HepG2 (cell line): ENCODE data around the gene RAC3. TPM values are rescaled to one million over a fixed set of nuclear protein-coding genes. Genes with fewer than 3 reads are reported as not detected.

Source experiments
- AGO1 ChIP-seq: fragments of 200-400 bp; formaldehyde crosslinking; IDR thresholded peaks from 2 replicates; pipeline ENCODE4 v1.6.1; 2017; ENCODE audit warnings: mild to moderate bottlenecking, low read depth, low read length, moderate library complexity; ENCODE audit not compliant: poor library complexity, severe bottlenecking
- FIP1L1 ChIP-seq: fragments of 200-400 bp; formaldehyde crosslinking; IDR thresholded peaks from 2 replicates; pipeline ENCODE4 v1.6.1; 2018; ENCODE audit warnings: low read depth, mild to moderate bottlenecking, low read length, moderate library complexity, borderline replicate concordance; ENCODE audit not compliant: insufficient read depth
- GABPB1 ChIP-seq: IDR thresholded peaks from 2 replicates; pipeline ENCODE4 v1.6.1; 2016; ENCODE audit warnings: mild to moderate bottlenecking, missing genetic modification reagents, moderate library complexity, missing compliant biosample characterization
- JUNB ChIP-seq: sonication (generic); formaldehyde crosslinking; IDR thresholded peaks from 2 replicates; pipeline ENCODE4 v1.8.0; 2022; ENCODE audit warnings: missing genetic modification reagents, mild to moderate bottlenecking, borderline replicate concordance
- KLF9 ChIP-seq: IDR thresholded peaks from 2 replicates; pipeline ENCODE4 v1.6.1; 2016; ENCODE audit warnings: low read depth
- MAZ ChIP-seq, 2 experiments: sonication (generic) in 1 of 2; formaldehyde crosslinking in 1 of 2; IDR thresholded peaks; 2 replicates each; pipeline versions ENCODE4 v1.5.0 to v1.6.1; 2012 to 2020; ENCODE audit warnings: low read depth in 2 of 2, mild to moderate bottlenecking in 2 of 2, borderline replicate concordance in 1 of 2, improper control_type of control experiment in 1 of 2, low read length in 1 of 2, missing genetic modification reagents in 1 of 2, moderate library complexity in 1 of 2
- MEIS2 ChIP-seq: sonication (generic); formaldehyde crosslinking; IDR thresholded peaks from 2 replicates; pipeline ENCODE4 v1.9.0; 2021; ENCODE audit warnings: mild to moderate bottlenecking, missing genetic modification reagents
- MNT ChIP-seq: fragments of 450-650 bp; IDR thresholded peaks from 2 replicates; pipeline ENCODE4 v1.6.1; 2016
- NFKB2 ChIP-seq: sonication (generic); formaldehyde crosslinking; IDR thresholded peaks from 2 replicates; pipeline ENCODE4 v1.4.0; 2020; ENCODE audit warnings: missing genetic modification reagents, borderline replicate concordance
- SALL1 ChIP-seq: sonication (generic); formaldehyde crosslinking; IDR thresholded peaks from 2 replicates; pipeline ENCODE4 v1.8.0; 2022; ENCODE audit warnings: mild to moderate bottlenecking, missing genetic modification reagents
- THAP11 ChIP-seq: IDR thresholded peaks from 2 replicates; pipeline ENCODE4 v1.6.1; 2016; ENCODE audit warnings: missing biosample characterization, missing genetic modification reagents
- YY1 ChIP-seq: IDR thresholded peaks from 2 replicates; pipeline ENCODE4 v1.6.1; 2011; ENCODE audit warnings: low read length, low read depth, moderate library complexity, mild to moderate bottlenecking; ENCODE audit not compliant: insufficient read depth, insufficient replicate concordance
- ZFX ChIP-seq: sonication (generic); formaldehyde crosslinking; IDR thresholded peaks from 2 replicates; pipeline ENCODE4 v1.4.0; 2020; ENCODE audit warnings: mild to moderate bottlenecking, low read depth, missing genetic modification reagents, moderate library complexity
- ZNF639 ChIP-seq: conservative IDR thresholded peaks from 2 replicates; pipeline ENCODE4 v1.6.1; 2018; ENCODE audit warnings: missing genetic modification reagents
- ZNF841 ChIP-seq: sonication (generic); formaldehyde crosslinking; IDR thresholded peaks from 2 replicates; pipeline ENCODE4 v1.8.1; 2023; ENCODE audit warnings: missing genetic modification reagents, borderline replicate concordance
- polyA plus RNA-seq, 8 experiments: library from polyadenylated mRNA; depleted of rRNA in 3 of 8; stranded (reverse) in 7 of 8; unstranded in 1 of 8; fragments of >200 nt; fragmentation: Illumina TruSeq in 4 of 8; extraction: Trizol in 4 of 8; gene quantifications; 2 replicates each; pipeline versions ENCODE4 v1.2.1 to v1.2.3, GENCODE V29; 2011 to 2016; ENCODE audit warnings: low read depth in 4 of 8, missing spikeins in 1 of 8, mixed read lengths in 1 of 8; ENCODE audit not compliant: insufficient read depth in 1 of 8
- total RNA-seq, 5 experiments: library from RNA; depleted of rRNA; stranded (reverse); fragments of >200 nt; fragmentation: Illumina TruSeq; extraction: Trizol; gene quantifications; 2 replicates each; pipeline ENCODE4 v1.2.3, GENCODE V29; 2016; ENCODE audit warnings: low read depth in 1 of 5
- TF ChIP-seq, protein P1 (sequence below): sonication (generic); formaldehyde crosslinking; IDR thresholded peaks from 2 replicates; pipeline ENCODE4 v1.5.0; 2020; ENCODE audit warnings: mild to moderate bottlenecking, missing genetic modification reagents
- TF ChIP-seq, protein P2 (sequence below): sonication (generic); formaldehyde crosslinking; IDR thresholded peaks from 2 replicates; pipeline ENCODE4 v1.8.0; 2022; ENCODE audit warnings: mild to moderate bottlenecking, missing genetic modification reagents; ENCODE audit not compliant: insufficient replicate concordance
- TF ChIP-seq, protein P3 (sequence below): IDR thresholded peaks from 2 replicates; pipeline ENCODE4 v1.6.1; 2016; ENCODE audit warnings: low read depth, control low read depth

Gene RAC3
- total and polyA plus RNA-seq, 2 of the 13 experiments (the other 11 are each of a cell fraction or from before 2014, with no cell fraction given) = 10.5 to 21.3 TPM

- TF ChIP-seq, protein P1, sequence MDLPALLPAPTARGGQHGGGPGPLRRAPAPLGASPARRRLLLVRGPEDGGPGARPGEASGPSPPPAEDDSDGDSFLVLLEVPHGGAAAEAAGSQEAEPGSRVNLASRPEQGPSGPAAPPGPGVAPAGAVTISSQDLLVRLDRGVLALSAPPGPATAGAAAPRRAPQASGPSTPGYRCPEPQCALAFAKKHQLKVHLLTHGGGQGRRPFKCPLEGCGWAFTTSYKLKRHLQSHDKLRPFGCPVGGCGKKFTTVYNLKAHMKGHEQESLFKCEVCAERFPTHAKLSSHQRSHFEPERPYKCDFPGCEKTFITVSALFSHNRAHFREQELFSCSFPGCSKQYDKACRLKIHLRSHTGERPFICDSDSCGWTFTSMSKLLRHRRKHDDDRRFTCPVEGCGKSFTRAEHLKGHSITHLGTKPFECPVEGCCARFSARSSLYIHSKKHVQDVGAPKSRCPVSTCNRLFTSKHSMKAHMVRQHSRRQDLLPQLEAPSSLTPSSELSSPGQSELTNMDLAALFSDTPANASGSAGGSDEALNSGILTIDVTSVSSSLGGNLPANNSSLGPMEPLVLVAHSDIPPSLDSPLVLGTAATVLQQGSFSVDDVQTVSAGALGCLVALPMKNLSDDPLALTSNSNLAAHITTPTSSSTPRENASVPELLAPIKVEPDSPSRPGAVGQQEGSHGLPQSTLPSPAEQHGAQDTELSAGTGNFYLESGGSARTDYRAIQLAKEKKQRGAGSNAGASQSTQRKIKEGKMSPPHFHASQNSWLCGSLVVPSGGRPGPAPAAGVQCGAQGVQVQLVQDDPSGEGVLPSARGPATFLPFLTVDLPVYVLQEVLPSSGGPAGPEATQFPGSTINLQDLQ (CRISPR knock-in tag) = peak; percentile 75; the same call in 1 of the 2 replicates
- TF ChIP-seq FIP1L1 (no peak), NFKB2 (CRISPR knock-in tag) (0 out of 2 replicates have a peak, but pooled peaks have one; percentile 2), MNT (no peak), ZNF841 (CRISPR knock-in tag) (no peak), KLF9 (CRISPR knock-in tag) (no peak), ZNF639 (CRISPR knock-in tag) (peak; percentile 57; the same call in 1 of the 2 replicates), GABPB1 (CRISPR knock-in tag) (peak; percentile 93), JUNB (CRISPR knock-in tag) (no peak), MEIS2 (CRISPR knock-in tag) (peak; percentile 21; the same call in 1 of the 2 replicates), ZFX (CRISPR knock-in tag) (peak; percentile 65; the same call in 1 of the 2 replicates), AGO1 (peak; percentile 79), THAP11 (CRISPR knock-in tag) (peak; percentile 90), SALL1 (CRISPR knock-in tag) (peak; percentile 31; the same call in 1 of the 2 replicates), YY1 (peak; percentile 70), MAZ (IDR thresholded peaks at IDR 0.05; ENCODE audit: borderline replicate concordance, low read depth, low read length) (peak; percentile 84), MAZ (CRISPR knock-in tag; IDR thresholded peaks at IDR 0.05; ENCODE audit: low read depth) (peak; percentile 82)
- TF ChIP-seq, protein P2, sequence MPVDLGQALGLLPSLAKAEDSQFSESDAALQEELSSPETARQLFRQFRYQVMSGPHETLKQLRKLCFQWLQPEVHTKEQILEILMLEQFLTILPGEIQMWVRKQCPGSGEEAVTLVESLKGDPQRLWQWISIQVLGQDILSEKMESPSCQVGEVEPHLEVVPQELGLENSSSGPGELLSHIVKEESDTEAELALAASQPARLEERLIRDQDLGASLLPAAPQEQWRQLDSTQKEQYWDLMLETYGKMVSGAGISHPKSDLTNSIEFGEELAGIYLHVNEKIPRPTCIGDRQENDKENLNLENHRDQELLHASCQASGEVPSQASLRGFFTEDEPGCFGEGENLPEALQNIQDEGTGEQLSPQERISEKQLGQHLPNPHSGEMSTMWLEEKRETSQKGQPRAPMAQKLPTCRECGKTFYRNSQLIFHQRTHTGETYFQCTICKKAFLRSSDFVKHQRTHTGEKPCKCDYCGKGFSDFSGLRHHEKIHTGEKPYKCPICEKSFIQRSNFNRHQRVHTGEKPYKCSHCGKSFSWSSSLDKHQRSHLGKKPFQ (CRISPR knock-in tag) = peak; percentile 41
- TF ChIP-seq, protein P3, sequence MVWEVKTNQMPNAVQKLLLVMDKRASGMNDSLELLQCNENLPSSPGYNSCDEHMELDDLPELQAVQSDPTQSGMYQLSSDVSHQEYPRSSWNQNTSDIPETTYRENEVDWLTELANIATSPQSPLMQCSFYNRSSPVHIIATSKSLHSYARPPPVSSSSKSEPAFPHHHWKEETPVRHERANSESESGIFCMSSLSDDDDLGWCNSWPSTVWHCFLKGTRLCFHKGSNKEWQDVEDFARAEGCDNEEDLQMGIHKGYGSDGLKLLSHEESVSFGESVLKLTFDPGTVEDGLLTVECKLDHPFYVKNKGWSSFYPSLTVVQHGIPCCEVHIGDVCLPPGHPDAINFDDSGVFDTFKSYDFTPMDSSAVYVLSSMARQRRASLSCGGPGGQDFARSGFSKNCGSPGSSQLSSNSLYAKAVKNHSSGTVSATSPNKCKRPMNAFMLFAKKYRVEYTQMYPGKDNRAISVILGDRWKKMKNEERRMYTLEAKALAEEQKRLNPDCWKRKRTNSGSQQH = 0 out of 2 replicates have a peak, but pooled peaks have one; percentile 51
Measured at GRCh38 chr17:82051776-82052637, 20.5 kb downstream of the RAC3 start, which contains the start of the genes GPS1 and RFNG (continued).
